Type B pancreatic cell (in vitro differentiated cells): ENCODE measurements around the gene HMGCS2. TPM values are rescaled to one million over a fixed set of nuclear protein-coding genes. Genes with fewer than 3 reads are reported as not detected.
"Not testable (repeated sequence)": the region's sequence is repeated elsewhere in the genome, so short reads cannot be mapped to it uniquely, and the experiment has no call there.

Experiments
- DNase-seq: peaks from one replicate; pipeline ENCODE4 v3.0.0; 2021; ENCODE audit warnings: mixed read lengths; ENCODE audit not compliant: unreplicated experiment; ENCODE audit errors: extremely low spot score
- H3K27ac Mint-ChIP-seq: 2 replicates; pipeline ENCODE4 v1.8.0; 2021; ENCODE audit warnings: mild to moderate bottlenecking, mixed read lengths
- H3K27me3 Mint-ChIP-seq: 2 replicates; pipeline ENCODE4 v1.8.0; 2021; ENCODE audit warnings: mixed read lengths
- H3K36me3 Mint-ChIP-seq: 2 replicates; pipeline ENCODE4 v1.8.0; 2021; ENCODE audit warnings: mixed read lengths
- H3K4me1 Mint-ChIP-seq: one replicate; pipeline ENCODE4 v1.8.0; 2021; ENCODE audit warnings: mixed read lengths; ENCODE audit not compliant: unreplicated experiment
- H3K4me3 Mint-ChIP-seq: 2 replicates; pipeline ENCODE4 v1.8.0; 2021; ENCODE audit warnings: mild to moderate bottlenecking, mixed read lengths
- H3K9me3 Mint-ChIP-seq: 2 replicates; pipeline ENCODE4 v1.8.0; 2021; ENCODE audit warnings: mixed read lengths
- total RNA-seq: library from RNA; stranded (reverse); gene quantifications from 2 replicates; pipeline ENCODE4 v1.2.1, GENCODE V29; 2021; ENCODE audit warnings: low replicate concordance
- TF ChIP-seq, protein P1 (sequence below): fragments of 200-600 bp; sonication (generic); conservative IDR thresholded peaks from 2 replicates; pipeline ENCODE4 v1.5.0; 2021; ENCODE audit warnings: antibody characterized with exemption, mild to moderate bottlenecking

HMGCS2 gene
- total RNA-seq, 1 donor from 2014 or later = 19.1 TPM

DNA sequence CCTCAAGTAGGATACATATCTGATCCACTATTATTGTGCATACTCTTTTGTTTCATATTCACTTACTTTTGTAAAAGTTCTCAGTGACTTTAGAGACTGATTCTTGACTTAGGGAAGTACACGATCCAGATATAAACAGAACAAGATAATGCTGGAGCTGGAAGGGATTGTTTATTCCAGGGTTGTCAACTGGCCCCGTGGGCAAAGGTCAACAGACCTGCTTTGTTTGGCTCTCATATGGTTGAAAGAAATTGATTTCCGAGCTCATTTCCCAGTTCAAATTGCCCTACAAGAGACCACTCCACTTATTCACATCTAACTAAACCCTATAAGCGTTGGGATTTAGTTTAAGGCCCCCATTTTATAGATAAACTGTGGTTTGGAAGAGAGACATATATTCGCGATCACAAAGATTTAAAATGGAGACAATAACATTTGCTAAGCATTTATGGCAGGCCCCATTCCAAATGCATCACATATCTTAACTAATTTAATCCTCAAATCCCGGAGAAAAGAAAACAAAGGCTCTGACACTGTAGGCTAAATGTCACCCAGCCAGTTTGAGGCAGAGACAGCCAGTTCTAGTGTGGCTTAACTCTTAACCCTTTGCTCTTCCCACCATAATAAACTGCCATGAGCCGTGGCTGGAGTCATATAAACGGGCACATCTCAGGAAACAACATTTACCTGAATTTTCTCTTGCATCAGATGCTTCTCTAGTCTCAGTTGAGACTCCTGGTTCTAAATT lies 21.9 kb upstream of the HMGCS2 start:
- H3K4me1 Mint-ChIP-seq = peaks cover 19% of the 10 kb centered on the region
- H3K36me3 Mint-ChIP-seq = no peaks in the 10 kb centered on the region
- DNase-seq = no peak
- no peaks in the 10 kb centered on the region for H3K9me3 Mint-ChIP-seq
- peak overlapping the region; percentile 69 for H3K27ac Mint-ChIP-seq
- peak overlapping the region; percentile 38 for H3K4me3 Mint-ChIP-seq
- no peaks in the 10 kb centered on the region for H3K27me3 Mint-ChIP-seq
- TF ChIP-seq, protein P1, sequence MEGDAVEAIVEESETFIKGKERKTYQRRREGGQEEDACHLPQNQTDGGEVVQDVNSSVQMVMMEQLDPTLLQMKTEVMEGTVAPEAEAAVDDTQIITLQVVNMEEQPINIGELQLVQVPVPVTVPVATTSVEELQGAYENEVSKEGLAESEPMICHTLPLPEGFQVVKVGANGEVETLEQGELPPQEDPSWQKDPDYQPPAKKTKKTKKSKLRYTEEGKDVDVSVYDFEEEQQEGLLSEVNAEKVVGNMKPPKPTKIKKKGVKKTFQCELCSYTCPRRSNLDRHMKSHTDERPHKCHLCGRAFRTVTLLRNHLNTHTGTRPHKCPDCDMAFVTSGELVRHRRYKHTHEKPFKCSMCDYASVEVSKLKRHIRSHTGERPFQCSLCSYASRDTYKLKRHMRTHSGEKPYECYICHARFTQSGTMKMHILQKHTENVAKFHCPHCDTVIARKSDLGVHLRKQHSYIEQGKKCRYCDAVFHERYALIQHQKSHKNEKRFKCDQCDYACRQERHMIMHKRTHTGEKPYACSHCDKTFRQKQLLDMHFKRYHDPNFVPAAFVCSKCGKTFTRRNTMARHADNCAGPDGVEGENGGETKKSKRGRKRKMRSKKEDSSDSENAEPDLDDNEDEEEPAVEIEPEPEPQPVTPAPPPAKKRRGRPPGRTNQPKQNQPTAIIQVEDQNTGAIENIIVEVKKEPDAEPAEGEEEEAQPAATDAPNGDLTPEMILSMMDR = no peak

DNA sequence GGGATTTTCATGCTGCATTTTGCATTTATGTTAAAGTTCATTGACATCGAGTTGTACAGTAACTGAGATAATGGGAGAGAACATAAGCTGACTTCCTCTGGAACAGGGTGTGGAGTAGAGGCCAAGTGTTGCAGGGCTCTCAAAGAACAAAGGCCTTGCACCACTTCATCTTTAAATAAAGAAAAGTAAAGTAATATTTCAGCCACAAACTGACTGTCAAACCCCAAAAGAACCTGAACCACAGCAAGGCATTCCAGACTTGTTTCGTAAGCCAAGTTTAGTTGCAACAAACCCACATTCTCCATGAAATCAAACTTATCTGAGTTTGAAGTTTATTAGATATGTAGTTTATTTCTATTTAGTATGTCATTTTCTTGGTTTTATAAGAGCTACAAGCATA lies 19.1 kb upstream of the HMGCS2 start:
- no peaks in the 10 kb centered on the region for H3K27me3 Mint-ChIP-seq
- H3K27ac Mint-ChIP-seq = peak overlapping the region; percentile 44
- peaks cover 35% of the 10 kb centered on the region for H3K4me1 Mint-ChIP-seq
- TF ChIP-seq, protein P1 = no peak
- H3K4me3 Mint-ChIP-seq = no peak overlapping the region
- no peaks in the 10 kb centered on the region for H3K9me3 Mint-ChIP-seq
- H3K36me3 Mint-ChIP-seq = no peaks in the 10 kb centered on the region
- DNase-seq = no peak

DNA sequence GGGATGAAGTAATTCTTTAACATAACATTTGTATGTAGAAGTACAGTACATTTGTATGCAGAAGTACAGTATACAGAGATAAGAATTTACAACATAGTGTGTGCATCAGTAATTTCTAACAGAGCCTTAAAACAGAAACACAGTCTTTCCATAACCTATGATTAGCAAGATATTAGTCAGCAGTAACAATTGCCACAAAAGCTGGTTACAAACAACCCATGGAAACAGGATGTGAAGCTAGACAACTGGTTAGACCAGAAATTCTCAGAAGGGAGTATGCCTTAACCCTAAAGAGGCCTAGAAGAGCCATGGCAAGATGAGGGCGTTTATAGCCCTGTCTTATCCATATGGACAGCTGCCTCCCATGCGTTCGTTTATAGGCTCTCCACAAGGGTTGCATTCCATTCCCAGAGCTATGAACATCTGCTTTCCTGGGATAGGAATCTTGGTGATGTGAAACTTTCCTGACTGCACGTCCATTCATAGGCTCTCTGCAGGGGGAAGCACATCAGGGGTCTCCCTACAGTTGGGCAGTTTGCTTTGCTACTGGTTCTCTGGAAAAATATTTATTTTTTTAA lies 17.9 kb upstream of the HMGCS2 start:
- H3K4me1 Mint-ChIP-seq = peaks cover 45% of the 10 kb centered on the region
- not testable (repeated sequence) for H3K9me3 Mint-ChIP-seq, H3K4me3 Mint-ChIP-seq, H3K27me3 Mint-ChIP-seq, H3K36me3 Mint-ChIP-seq, DNase-seq
- H3K27ac Mint-ChIP-seq = peak overlapping the region; percentile 77

DNA sequence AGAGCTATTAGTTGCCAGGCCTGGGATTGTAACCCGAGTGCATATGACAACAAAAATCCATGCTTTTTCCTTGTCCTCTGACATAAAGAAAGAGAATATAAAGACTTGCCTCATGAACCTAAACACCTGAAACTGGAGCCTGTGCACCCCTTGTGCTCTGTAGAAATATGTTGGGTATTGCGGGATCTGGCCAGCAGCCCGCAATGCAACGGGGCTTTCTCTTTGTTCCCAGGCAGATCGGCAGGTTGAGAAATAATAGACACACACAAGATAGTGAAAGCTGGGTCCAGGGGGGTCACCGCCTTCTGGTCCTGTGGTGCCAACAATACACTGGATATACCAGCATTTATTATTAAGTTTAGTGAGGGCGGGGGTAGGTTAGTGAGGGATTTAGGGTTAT lies 17.3 kb upstream of the HMGCS2 start:
- H3K9me3 Mint-ChIP-seq, H3K4me3 Mint-ChIP-seq, DNase-seq, H3K27me3 Mint-ChIP-seq, H3K36me3 Mint-ChIP-seq: not testable (repeated sequence)
- peak overlapping the region; percentile 77 for H3K27ac Mint-ChIP-seq
- peaks cover 48% of the 10 kb centered on the region for H3K4me1 Mint-ChIP-seq

DNA sequence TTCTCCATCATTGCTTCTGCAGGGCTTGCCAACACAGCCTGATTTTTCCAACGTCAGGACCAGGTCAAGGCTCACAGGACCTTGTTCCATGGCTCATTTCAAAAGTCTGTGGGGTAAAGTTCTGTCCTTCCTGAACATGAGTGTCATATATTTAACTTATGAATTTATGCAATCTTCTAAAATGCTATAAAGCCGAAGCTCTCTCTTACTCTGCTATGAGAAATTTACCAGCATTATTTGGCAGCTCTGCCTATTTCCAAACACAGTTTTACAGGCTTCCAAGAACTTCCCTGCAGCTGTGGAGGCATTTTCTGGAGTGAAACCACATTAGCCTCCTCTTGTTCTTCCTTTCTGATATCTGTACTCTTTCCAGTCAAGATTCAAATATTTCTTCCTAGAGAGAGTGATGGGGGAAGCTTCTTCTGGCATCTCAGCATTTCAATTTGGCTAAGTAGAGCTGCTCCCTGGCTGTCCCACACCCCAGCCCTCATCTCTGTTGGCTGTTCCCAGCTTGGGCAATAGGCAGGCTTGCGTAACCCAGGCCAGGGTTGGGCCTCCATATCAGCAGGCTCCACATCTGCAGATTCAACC lies 15.6 kb upstream of the HMGCS2 start:
- H3K4me3 Mint-ChIP-seq = no peak overlapping the region
- H3K9me3 Mint-ChIP-seq = peaks cover 5% of the 10 kb centered on the region
- peaks cover 64% of the 10 kb centered on the region for H3K4me1 Mint-ChIP-seq
- no peaks in the 10 kb centered on the region for H3K36me3 Mint-ChIP-seq
- TF ChIP-seq, protein P1 = no peak
- no peak overlapping the region for H3K27ac Mint-ChIP-seq
- no peak for DNase-seq
- no peaks in the 10 kb centered on the region for H3K27me3 Mint-ChIP-seq

DNA sequence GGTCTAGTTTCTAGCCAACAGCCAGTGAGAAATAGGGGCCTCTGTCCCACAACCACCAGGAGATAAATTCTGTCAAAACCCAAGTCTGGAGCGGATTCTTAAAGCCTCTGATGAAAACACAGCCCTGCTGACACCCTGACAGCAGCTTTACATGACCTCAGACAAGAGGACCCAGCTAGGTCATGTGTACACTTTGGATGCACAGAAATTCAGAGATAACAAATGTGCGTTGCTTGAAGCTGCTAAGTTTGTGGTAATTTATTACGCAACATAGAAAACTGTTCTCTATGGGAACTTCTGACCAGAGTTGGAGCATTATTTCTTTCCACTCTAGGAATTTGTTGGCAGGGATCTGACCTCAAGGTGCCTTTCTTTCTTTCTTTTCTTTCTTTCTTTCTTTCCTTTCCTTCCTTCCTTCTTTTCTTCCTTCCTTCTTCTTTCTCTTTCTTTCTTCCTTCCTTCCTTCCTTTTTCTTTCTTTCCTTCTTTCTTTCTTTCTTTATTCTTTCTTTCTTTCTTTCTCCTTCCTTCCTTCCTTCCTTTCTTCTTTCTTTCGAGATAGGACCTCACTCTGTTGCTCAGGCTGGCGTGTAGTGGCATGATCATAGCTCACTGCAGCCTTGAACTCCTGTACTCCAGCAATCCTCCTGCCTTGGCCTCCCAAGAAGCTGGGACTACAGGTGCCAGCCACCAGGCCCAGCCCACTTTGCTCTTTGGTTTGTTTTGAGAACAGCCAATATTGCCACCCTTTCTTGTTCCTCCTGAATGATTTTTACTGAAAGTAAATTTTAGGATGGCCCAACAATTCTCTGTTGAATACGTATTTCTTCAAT lies 14.9 kb upstream of the HMGCS2 start:
- TF ChIP-seq, protein P1 = no peak
- peak overlapping the region; percentile 48 for H3K27ac Mint-ChIP-seq
- H3K36me3 Mint-ChIP-seq = no peaks in the 10 kb centered on the region
- H3K4me1 Mint-ChIP-seq = peaks cover 68% of the 10 kb centered on the region
- H3K9me3 Mint-ChIP-seq = peaks cover 5% of the 10 kb centered on the region
- H3K27me3 Mint-ChIP-seq = no peaks in the 10 kb centered on the region
- H3K4me3 Mint-ChIP-seq = peak overlapping the region; percentile 19
- no peak for DNase-seq
